Stimulated activated CD4-positive, alpha-beta T cell treated with anti-CD3 and anti-CD28 coated beads, TNF-alpha, amount 100 ng/mL, for 4 hours (primary cell): ENCODE measurements around the gene TFF3.

Experiments
- DNase-seq, 3 experiments: peaks; one replicate each; pipeline ENCODE4 v3.0.0-alpha.2; 2020; ENCODE audit warnings: low read depth in 3 of 3

TFF3 gene, protein sequence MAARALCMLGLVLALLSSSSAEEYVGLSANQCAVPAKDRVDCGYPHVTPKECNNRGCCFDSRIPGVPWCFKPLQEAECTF

DNA sequence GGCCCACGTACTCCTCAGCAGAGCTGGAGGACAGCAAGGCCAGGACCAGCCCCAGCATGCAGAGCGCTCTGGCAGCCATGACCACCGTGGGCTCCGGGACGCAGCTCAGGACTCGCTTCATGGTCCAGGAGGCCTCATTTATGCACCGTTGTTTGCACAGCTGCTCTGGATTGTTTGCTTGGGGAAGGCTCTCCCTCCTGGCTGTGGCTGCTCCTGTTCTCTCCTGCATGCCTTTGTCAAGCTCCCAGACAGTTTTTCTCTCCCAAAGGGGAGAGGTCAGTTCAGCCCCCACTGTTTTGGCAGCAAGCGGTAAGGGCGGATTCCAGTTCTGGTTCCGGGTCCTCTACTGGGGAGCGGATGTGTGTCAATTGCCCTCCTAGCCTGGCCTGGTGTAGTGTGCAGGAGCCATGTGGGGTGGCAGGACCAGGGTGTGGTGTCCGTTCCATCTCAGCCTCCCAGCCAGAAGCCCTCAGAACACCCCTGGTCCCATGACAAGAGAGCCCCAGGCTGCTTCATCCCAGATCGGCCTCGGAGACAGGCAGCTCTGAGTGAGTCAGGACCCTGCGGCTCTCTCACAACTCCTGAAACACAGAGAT is at the start of gene TFF3:
TFF3 (minus strand) TSS at position 114 of the 596 bp plus-strand sequence; CDS start at position 79, 35 bp downstream.
- no peak for DNase-seq

GRCh38 chr21:42364304-42364865 is 49.2 kb upstream of the TFF3 start:
- DNase-seq: no peak

DNA sequence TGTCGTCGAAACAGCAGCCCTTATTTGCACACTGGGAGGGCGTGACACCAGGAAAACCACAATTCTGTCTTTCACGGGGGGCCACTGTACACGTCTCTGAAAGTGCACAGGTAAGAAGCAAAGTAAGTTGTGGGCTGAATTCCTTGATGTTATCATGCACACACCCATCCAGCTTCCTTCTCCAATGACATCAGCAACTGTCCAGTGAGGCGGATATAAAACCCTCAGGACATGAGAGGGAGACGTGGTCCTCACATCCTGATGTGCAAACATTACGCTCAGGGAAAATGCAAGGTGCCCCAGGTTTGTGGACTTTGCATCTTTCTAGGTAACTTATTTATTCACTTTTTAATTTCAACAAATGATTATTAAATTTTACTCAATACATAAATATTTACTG is 48.1 kb upstream of the TFF3 start:
- no peak for DNase-seq

- no peak for DNase-seq
Measured at GRCh38 chr21:42362700-42363099, 47.5 kb upstream of the TFF3 start.

DNA sequence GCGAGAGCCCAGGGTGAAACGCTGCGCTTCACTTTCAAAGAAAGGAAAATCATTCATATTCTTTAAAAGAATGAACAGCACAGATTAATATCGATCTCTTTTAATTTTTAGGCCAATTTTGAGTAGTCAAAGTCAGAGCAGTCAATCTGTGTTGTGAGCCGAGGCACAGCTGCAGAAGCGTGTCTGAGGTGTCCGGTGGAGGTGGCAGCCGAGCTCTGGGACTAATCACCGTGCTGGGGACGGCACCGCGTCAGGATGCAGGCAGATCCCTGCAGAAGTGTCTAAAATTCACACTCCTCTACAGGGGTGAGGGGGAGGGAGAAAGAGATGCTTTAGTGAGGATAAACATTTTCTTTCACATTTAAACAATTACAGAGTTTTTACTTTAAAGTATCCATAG is 47.0 kb upstream of the TFF3 start:
- DNase-seq: no peak

DNA sequence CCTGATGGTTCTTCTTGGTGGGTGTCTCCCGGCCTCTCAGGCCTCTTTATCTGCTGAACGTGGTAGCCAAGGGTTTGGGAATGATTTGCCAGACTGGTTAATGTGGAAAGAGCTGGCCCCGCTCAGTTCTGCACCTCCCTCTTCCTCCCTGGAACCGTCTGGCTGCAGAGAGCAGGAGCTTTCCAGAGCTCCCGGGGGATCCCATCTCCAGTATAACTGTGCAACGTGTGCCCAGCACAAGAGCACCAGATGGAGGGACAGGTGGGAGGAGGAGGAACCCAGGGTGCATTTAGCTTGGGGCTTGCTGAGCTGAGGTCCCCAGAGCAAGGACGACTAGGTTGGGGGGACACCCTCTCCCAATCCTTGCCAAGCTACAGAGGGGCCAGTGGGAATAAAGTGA is 46.1 kb upstream of the TFF3 start:
- DNase-seq: no peak

DNA sequence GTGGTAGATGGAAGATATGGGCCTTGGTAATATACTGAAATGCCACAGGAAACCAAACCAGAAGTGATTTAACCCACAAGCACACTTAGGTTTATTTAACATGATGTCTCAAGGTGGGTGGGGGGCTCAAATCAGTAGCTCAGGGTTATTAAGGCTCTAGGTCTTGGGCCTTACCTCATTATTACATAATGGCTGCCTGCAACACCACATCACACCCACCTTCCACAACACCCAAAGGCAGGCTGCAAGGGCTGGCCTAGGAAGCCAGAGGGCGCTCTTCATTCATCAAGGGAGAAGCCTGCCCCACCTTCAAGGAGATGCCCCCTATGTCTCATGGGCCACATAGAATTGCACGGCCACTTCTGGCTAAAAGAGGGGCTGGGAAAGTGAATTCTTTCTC is 45.1 kb upstream of the TFF3 start:
- no peak for DNase-seq

DNA sequence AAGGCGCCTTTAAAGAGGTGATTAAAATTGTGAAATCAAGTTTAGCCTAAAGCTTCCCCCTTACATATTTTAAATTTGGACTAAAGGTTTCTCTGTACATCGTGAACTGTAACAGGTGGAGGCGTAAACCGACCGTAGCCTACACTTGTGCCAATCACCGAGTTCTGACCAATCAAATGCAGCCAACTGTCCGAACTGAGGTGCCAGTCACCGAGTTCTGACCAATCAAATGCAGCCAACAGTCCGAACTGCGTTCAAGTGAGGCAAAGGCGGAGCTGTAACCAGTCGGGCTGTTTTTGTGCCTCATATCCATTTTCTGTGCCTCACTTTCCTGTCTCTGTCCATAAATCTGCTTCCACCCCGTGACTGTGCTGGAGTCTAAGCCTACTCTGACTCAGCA is 43.7 kb upstream of the TFF3 start:
- DNase-seq: no peak

- DNase-seq: no peak
Measured at GRCh38 chr21:42358261-42358660, 43.1 kb upstream of the TFF3 start.

- DNase-seq: no peak
Measured at GRCh38 chr21:42357307-42357706, 42.1 kb upstream of the TFF3 start.

DNA sequence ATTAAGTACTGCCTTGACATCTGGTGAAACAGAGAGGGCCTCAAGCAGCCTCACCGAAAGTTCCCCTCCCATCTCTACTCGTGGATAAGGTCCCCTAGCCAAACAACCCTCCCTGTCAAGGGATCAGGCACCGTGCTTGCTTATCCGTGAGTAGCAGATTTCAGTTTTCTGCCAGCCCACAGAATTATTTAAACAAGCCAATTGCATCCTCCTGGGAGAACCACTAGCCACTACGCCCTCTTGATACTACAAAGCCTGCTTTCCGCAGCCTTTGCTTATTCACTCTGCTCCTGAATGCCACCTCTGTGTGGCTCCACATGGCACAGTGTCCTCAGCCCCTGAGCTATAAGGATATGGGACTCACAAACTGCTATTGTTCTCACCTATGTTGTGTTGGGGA is 41.4 kb upstream of the TFF3 start:
- no peak for DNase-seq

DNA sequence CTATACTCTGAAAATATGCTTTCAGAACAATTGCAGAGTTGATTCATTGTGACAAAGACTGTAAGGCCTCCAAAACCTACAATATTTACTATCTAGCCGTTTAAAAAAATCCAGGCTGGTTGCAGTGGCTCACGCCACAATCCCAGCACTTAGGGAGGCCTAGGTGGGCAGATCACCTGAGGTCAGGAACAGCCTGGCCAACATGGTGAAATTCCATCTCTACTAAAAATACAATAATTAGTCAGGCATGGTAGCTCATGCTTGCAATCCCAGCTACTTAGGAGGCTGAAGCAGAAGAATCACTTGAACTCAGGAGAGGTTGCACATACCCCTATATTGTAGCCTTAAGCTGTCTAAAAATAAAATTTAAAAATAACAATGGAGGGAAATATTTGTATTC is 40.8 kb upstream of the TFF3 start:
- DNase-seq: no peak

DNA sequence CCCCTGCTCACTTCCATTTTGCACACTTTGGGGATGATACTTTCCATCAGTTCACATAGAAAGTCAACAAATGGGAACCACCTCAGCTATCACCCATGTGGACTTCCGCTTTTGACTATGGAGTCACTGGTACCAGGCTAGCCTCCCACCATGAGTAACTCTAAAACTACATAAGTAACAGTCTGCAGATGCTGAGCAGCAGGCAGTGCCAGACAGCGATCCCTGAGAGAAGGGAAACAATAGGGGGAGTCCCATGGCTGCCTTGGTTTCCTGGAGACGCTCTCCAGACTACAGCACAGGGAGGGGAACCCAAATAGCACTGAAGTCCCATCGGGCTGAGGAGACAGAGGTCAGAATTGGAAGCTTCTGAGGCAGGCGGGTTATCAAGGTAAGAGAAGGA is 38.4 kb upstream of the TFF3 start:
- no peak for DNase-seq

- no peak for DNase-seq
Measured at GRCh38 chr21:42352441-42353095, 37.4 kb upstream of the TFF3 start.

DNA sequence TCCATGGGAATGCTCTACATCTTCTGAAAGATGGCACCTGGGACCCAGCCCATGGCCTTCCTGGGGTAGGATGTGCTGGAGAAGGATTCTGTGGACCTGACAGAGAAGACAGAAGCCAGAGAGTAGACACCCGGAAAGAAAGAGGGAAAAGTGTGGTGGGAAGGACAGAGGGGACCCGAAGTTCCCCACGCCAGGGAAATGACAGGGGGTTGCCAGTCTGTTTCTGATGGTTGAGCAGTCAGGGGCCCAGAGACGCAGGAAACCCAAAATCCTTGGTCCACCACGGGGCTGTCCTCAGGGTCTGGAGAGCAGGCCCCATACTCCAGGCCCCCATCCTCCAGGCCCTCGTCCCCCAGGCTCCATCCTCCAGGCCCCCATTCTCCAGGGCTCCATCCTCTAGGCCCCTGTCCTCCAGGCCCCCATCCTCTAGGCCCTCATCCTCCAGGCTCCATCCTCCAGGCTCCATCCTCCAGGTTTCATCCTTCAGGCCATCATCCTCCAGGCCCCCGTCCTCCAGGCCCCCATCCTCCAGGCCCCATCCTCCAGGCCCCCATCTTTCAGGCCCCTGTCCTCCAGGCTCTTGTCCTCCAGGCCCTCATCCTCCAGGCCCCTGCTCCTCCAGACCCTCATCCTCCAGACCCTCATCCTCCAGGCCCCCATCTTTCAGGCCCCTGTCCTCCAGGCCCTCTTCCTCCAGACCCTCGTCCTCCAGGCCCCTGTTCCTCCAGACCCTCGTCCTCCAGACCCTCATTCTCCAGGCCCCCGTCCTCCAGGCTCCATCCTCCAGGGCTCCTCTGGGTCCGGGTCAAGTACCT is 36.6 kb upstream of the TFF3 start:
- no peak for DNase-seq

DNA sequence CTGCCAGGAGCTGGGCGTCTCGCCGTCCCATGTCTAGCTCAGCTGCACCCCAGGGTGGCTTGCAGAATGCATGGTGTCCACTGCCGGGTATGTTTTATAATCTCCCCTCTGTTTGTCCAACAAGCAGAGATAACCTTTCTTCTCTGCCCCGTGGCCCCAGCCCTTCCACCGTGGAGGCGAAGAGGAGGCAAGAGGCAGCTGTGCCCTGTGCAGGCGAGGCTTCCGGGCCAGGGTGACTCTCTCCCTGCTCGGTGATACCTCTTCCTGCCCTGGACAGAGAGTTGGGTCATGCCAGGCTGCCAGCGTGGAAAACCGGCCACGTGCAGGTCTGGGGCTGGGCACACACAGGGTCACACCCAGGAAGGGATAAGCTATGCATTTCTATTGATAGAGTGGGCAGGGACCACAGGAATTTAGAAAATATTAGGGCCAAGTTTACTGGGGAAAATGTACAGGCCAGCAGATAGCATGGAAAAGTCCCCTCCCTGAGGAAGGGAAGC is 35.8 kb upstream of the TFF3 start, which contains the start of gene TFF2:
TFF2 (minus strand) TSS at position 68 of the 500 bp plus-strand sequence; CDS start at position 31, 37 bp downstream.
- DNase-seq: no peak

- DNase-seq: no peak
Measured at GRCh38 chr21:42350318-42350910, 35.2 kb upstream of the TFF3 start.

DNA sequence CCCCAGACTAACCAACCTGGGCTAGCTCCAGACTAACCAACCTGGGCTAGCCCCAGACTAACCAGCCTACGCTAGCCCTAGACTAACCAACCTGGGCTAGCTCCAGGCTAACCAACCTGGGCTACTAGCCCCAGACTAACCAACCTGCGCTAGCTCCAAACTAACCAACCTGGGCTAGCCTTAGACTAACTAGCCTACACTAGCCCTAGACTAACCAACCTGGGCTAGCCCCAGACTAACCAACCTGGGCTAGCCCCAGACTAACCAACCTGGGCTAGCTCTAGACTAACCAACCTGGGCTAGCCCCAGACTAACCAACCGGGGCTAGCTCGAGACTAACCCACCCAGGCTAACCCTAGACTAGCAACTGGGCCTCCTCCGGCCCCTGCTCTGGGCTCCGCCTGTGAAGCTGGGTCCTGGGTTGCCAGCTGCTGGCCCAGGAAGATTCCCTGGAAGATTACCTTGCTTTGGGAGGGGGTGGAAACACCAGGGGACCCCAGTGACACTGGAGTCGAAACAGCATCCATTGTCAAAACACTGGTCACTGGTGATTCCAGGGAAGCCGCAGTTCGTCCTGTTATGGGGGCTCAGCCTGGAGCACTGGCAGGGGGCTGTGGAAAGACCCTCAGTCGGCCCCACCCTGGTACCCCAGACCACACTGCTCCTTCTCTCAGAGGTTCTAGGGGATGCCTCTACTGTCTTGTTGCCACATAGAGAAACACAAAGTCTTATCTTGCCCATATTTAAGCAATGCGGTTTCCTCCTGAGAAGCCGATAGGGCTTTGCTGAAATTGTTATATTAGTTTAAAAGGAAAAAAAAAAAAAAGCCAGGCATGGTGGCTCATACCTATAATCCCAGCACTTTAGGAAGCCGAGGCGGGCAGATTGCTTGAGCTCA is 34.5 kb upstream of the TFF3 start:
- DNase-seq: no peak

- no peak for DNase-seq
Measured at GRCh38 chr21:42348762-42349161, 33.6 kb upstream of the TFF3 start.

GRCh38 chr21:42347601-42348327 is 32.6 kb upstream of the TFF3 start:
- no peak for DNase-seq
